ENCODE data around the gene DPYD.

The DPYD gene

GRCh38 chr1:97837161-97837560 is 83.7 kb downstream of the DPYD start:
- no peak for DNase-seq (ENCODE audit: low read depth)

- DNase-seq (ENCODE audit: low read depth): no peak
Observed at GRCh38 chr1:97834899-97835298, 85.9 kb downstream of the DPYD start.

GRCh38 chr1:97833881-97834280 is 87.0 kb downstream of the DPYD start:
- no peak for DNase-seq (ENCODE audit: low read depth)

- no peak for DNase-seq (ENCODE audit: low read depth)
Observed at GRCh38 chr1:97832481-97832880, 88.4 kb downstream of the DPYD start.

GRCh38 chr1:97827887-97828286 is 92.9 kb downstream of the DPYD start:
- no peak for DNase-seq (ENCODE audit: low read depth)

GRCh38 chr1:97826820-97827219 is 94.0 kb downstream of the DPYD start:
- DNase-seq (ENCODE audit: low read depth): no peak

- no peak for DNase-seq (ENCODE audit: low read depth)
Observed at GRCh38 chr1:97824624-97825023, 96.2 kb downstream of the DPYD start.

- no peak for DNase-seq (ENCODE audit: low read depth)
Observed at GRCh38 chr1:97824200-97824599, 96.6 kb downstream of the DPYD start.

GRCh38 chr1:97820470-97821188 is 100.2 kb downstream of the DPYD start:
- peak; percentile 54 for DNase-seq (ENCODE audit: low read depth)

GRCh38 chr1:97816927-97817326 is 103.9 kb downstream of the DPYD start:
- DNase-seq (ENCODE audit: low read depth): no peak

- no peak for DNase-seq (ENCODE audit: low read depth)
Observed at GRCh38 chr1:97814804-97815203, 106.0 kb downstream of the DPYD start.

GRCh38 chr1:97814121-97814520 is 106.7 kb downstream of the DPYD start:
- DNase-seq (ENCODE audit: low read depth): peak; percentile 80

- no peak for DNase-seq (ENCODE audit: low read depth)
Observed at GRCh38 chr1:97812076-97812475, 108.8 kb downstream of the DPYD start.

GRCh38 chr1:97806996-97807520 is 113.8 kb downstream of the DPYD start:
- DNase-seq (ENCODE audit: low read depth): no peak

- no peak for DNase-seq (ENCODE audit: low read depth)
Observed at GRCh38 chr1:97806326-97806725, 114.5 kb downstream of the DPYD start.

- DNase-seq (ENCODE audit: low read depth): no peak
Observed at GRCh38 chr1:97805093-97805492, 115.7 kb downstream of the DPYD start.

- DNase-seq (ENCODE audit: low read depth): no peak
Observed at GRCh38 chr1:97803026-97803425, 117.8 kb downstream of the DPYD start.

GRCh38 chr1:97802011-97802410 is 118.8 kb downstream of the DPYD start:
- DNase-seq (ENCODE audit: low read depth): no peak

- DNase-seq (ENCODE audit: low read depth): no peak
Observed at GRCh38 chr1:97797403-97798183, 123.2 kb downstream of the DPYD start.

GRCh38 chr1:97796711-97797110 is 124.1 kb downstream of the DPYD start:
- no peak for DNase-seq (ENCODE audit: low read depth)

GRCh38 chr1:97792655-97793054 is 128.2 kb downstream of the DPYD start:
- no peak for DNase-seq (ENCODE audit: low read depth)

GRCh38 chr1:97791251-97791650 is 129.6 kb downstream of the DPYD start:
- no peak for DNase-seq (ENCODE audit: low read depth)

GRCh38 chr1:97787231-97787630 is 133.6 kb downstream of the DPYD start:
- DNase-seq (ENCODE audit: low read depth): no peak

Measured in ELR (cell line).